GM12801 (cell line): ENCODE results near the gene G2E3.

Experiments used
- CTCF ChIP-seq: IDR thresholded peaks from one replicate; pipeline ENCODE4 v1.5.1; 2011; ENCODE audit warnings: control low read depth; ENCODE audit not compliant: insufficient read length; ENCODE audit errors: extremely low read depth

The G2E3 gene, protein sequence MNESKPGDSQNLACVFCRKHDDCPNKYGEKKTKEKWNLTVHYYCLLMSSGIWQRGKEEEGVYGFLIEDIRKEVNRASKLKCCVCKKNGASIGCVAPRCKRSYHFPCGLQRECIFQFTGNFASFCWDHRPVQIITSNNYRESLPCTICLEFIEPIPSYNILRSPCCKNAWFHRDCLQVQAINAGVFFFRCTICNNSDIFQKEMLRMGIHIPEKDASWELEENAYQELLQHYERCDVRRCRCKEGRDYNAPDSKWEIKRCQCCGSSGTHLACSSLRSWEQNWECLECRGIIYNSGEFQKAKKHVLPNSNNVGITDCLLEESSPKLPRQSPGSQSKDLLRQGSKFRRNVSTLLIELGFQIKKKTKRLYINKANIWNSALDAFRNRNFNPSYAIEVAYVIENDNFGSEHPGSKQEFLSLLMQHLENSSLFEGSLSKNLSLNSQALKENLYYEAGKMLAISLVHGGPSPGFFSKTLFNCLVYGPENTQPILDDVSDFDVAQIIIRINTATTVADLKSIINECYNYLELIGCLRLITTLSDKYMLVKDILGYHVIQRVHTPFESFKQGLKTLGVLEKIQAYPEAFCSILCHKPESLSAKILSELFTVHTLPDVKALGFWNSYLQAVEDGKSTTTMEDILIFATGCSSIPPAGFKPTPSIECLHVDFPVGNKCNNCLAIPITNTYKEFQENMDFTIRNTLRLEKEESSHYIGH

GRCh38 chr14:30558675-30559555 lies at the start of gene G2E3:
G2E3 (plus strand) TSS chr14:30559158; CDS start chr14:30581080, 21,922 bp downstream.
- TF ChIP-seq CTCF, result no peak

GRCh38 chr14:30517737-30518136 lies 41.2 kb upstream of the G2E3 start:
- no peak for TF ChIP-seq CTCF

GRCh38 chr14:30518867-30519560 lies 39.9 kb upstream of the G2E3 start:
- TF ChIP-seq CTCF, result no peak

GRCh38 chr14:30519961-30520360 lies 39.0 kb upstream of the G2E3 start:
- TF ChIP-seq CTCF, result no peak

DNA sequence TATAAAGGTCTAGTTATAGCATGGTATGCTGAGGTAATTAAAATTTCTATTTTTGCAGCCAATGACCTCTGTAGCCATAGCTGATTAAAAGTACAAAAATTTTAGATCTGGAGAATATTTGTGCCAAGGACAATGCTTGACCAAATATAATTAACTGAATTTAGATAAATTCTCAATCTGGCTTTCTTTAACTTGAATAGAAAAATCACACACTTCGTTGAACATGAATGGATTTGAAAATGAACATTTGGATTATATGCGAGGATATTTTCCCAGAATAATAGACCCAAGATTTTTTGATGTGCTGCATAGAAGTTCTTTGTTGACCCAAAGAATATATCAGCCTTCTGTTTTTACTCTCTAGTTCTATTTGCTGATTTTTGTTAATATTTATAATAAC lies 38.4 kb upstream of the G2E3 start:
- no peak for TF ChIP-seq CTCF

DNA sequence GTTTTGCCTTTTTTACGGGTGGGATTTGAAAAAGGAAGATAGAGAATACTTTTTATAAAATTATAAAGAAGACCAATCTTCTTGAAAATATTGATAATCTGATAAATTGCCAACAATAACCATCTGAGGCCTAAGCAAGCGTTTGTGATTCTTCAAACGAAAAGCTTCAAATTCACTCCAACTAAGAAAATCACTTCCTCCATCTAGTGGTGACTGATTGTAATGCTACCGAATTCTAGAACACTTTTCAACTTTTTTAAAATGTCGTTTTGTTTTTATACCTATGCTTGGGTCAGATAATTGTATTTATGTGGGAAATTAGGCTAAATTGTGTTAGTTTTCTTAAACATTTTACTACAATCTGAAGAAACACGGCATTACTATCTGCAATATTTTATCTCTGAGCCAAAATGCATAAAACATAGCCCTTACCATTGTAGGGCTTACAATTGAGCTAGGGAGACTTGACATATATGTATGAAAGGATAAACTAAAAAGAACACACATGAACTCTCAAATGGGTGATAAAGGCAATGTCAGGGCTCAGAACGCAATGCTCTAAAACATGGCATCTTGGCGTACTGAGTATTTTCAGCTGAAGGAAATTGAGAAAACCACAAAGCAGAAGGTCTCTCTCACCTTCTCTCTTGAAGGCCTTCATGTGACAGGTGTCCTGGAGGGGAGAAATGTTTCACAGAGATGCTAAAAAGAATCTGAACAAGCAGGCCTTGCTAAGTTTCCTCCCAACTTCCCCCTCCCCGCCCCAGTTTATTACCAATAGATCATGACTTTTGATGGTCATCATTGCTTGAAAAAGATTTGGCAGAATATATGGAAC lies 36.8 kb upstream of the G2E3 start:
- TF ChIP-seq CTCF, result no peak
